Measurements from ENCODE around the gene SOS2.

The SOS2 gene

GRCh38 chr14:50072395-50072794, 159.0 kb downstream of the SOS2 start:
- Histone ChIP-seq H3K79me2 (ENCODE audit: insufficient read depth, low read length) (no peaks in the 10 kb centered on the region), H3K27me3 (ENCODE audit: low read length) (no peaks in the 10 kb centered on the region), H3K4me3 (ENCODE audit: insufficient read depth, low read length, poor library complexity, severe bottlenecking) (no peak overlapping the region), H3K27ac (ENCODE audit: low read depth, low read length) (no peak overlapping the region), H3K36me3 (ENCODE audit: low read length) (no peaks in the 10 kb centered on the region), H3K9me2 (replicated peaks; ENCODE audit: insufficient read depth, low read length) (no peaks in the 10 kb centered on the region), H4K20me1 (ENCODE audit: low read depth, low read length) (no peaks in the 10 kb centered on the region), H3K9ac (ENCODE audit: low read length) (no peak overlapping the region), H2AFZ (ENCODE audit: low read depth, low read length, severe bottlenecking) (no peak overlapping the region), H3K9me3 (ENCODE audit: insufficient read depth, low read length) (no peaks in the 10 kb centered on the region), H3F3A (ENCODE audit: insufficient read depth) (no peaks in the 10 kb centered on the region), H3K4me2 (ENCODE audit: low read depth, low read length, poor library complexity, severe bottlenecking) (no peak overlapping the region)
- TF ChIP-seq CTCF (IDR thresholded peaks at IDR 0.05; ENCODE audit: insufficient read depth, low read length, poor library complexity, severe bottlenecking) (no peak), EZH2phosphoT487 (conservative IDR thresholded peaks at IDR 0.05; ENCODE audit: low read length) (no peak)

DNA sequence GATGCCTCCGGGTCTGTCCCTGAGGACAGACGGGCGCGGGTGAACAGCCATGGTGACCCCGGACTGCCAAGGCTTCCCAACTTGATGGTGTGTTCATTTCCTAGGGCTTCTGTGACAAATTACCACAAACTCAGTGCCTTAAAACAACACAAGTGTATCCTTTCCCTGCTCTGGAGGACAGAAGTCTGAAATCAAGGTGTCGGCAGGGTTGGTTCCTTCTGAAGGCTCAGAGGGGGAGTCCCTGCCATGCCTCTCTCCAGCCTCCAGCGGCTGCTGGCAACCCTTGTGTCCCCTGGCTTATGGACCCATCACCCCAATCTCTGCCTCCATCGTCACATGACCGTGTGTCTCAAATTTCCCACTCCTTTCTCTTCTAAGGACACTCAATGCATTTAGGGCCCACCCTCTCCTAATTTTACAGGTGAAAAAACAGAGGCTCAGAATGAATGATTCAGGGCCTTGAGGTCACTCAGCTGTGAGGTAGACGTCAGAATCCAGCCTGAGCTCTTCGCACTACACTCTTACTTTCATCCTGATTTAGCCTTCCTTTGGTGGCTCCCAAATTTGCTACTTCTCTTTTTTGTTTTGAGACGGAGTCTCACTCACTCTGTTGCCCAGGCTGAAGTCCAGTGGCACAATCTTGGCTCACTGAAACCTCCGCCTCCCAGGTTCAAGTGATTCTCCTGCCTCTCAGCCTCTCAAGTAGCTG, 160.4 kb downstream of the SOS2 start:
- H3K79me2 ChIP-seq (ENCODE audit: insufficient read depth, low read length): no peaks in the 10 kb centered on the region
- no peaks in the 10 kb centered on the region for H3F3A ChIP-seq (ENCODE audit: insufficient read depth)
- H3K9me2 ChIP-seq (replicated peaks; ENCODE audit: insufficient read depth, low read length): no peaks in the 10 kb centered on the region
- no peak overlapping the region for H3K9ac ChIP-seq (ENCODE audit: low read length)
- no peaks in the 10 kb centered on the region for H3K27me3 ChIP-seq (ENCODE audit: low read length)
- TF ChIP-seq CTCF (IDR thresholded peaks at IDR 0.05; ENCODE audit: insufficient read depth, low read length, poor library complexity, severe bottlenecking) (no peak), EZH2phosphoT487 (conservative IDR thresholded peaks at IDR 0.05; ENCODE audit: low read length) (no peak)
- H3K27ac ChIP-seq (ENCODE audit: low read depth, low read length): no peak overlapping the region
- no peaks in the 10 kb centered on the region for H4K20me1 ChIP-seq (ENCODE audit: low read depth, low read length)
- no peaks in the 10 kb centered on the region for H3K36me3 ChIP-seq (ENCODE audit: low read length)
- no peak overlapping the region for H3K4me3 ChIP-seq (ENCODE audit: insufficient read depth, low read length, poor library complexity, severe bottlenecking)
- no peak overlapping the region for H3K4me2 ChIP-seq (ENCODE audit: low read depth, low read length, poor library complexity, severe bottlenecking)
- no peak overlapping the region for H2AFZ ChIP-seq (ENCODE audit: low read depth, low read length, severe bottlenecking)
- no peaks in the 10 kb centered on the region for H3K9me3 ChIP-seq (ENCODE audit: insufficient read depth, low read length)

- no peaks in the 10 kb centered on the region for H3F3A ChIP-seq (ENCODE audit: insufficient read depth)
- H3K9ac ChIP-seq (ENCODE audit: low read length): no peak overlapping the region
- H3K27me3 ChIP-seq (ENCODE audit: low read length): no peaks in the 10 kb centered on the region
- H3K4me2 ChIP-seq (ENCODE audit: low read depth, low read length, poor library complexity, severe bottlenecking): no peak overlapping the region
- no peaks in the 10 kb centered on the region for H3K79me2 ChIP-seq (ENCODE audit: insufficient read depth, low read length)
- no peaks in the 10 kb centered on the region for H3K9me3 ChIP-seq (ENCODE audit: insufficient read depth, low read length)
- H3K4me3 ChIP-seq (ENCODE audit: insufficient read depth, low read length, poor library complexity, severe bottlenecking): no peak overlapping the region
- no peaks in the 10 kb centered on the region for H4K20me1 ChIP-seq (ENCODE audit: low read depth, low read length)
- no peaks in the 10 kb centered on the region for H3K9me2 ChIP-seq (replicated peaks; ENCODE audit: insufficient read depth, low read length)
- no peak overlapping the region for H3K27ac ChIP-seq (ENCODE audit: low read depth, low read length)
- H2AFZ ChIP-seq (ENCODE audit: low read depth, low read length, severe bottlenecking): no peak overlapping the region
- H3K36me3 ChIP-seq (ENCODE audit: low read length): no peaks in the 10 kb centered on the region
- TF ChIP-seq CTCF (IDR thresholded peaks at IDR 0.05; ENCODE audit: insufficient read depth, low read length, poor library complexity, severe bottlenecking) (no peak), EZH2phosphoT487 (conservative IDR thresholded peaks at IDR 0.05; ENCODE audit: low read length) (no peak)
These were observed 161.1 kb downstream of the SOS2 start for GRCh38 chr14:50070230-50070629.

Measured in SU-DHL-6 (cell line).